Subcutaneous adipose tissue (tissue), 4 donors: ENCODE data around the gene MYBPHL. TPM values are rescaled to one million over a fixed set of nuclear protein-coding genes. Genes with fewer than 3 reads are reported as not detected.

Experiments
- total RNA-seq, 4 donors: library from RNA; depleted of rRNA; stranded (reverse); fragments of >200 nt; gene quantifications; one replicate each; pipeline ENCODE4 v1.1.0, GENCODE V29; 2016
- TF ChIP-seq, protein P1 (sequence below): fragments of 450-650 bp; IDR thresholded peaks from one replicate; pipeline ENCODE4 v1.5.1; 2016; ENCODE audit warnings: low read depth, mild to moderate bottlenecking, control low read depth, antibody characterized with exemption, moderate library complexity

MYBPHL gene
- total RNA-seq, 4 donors from 2014 or later: not detected

DNA sequence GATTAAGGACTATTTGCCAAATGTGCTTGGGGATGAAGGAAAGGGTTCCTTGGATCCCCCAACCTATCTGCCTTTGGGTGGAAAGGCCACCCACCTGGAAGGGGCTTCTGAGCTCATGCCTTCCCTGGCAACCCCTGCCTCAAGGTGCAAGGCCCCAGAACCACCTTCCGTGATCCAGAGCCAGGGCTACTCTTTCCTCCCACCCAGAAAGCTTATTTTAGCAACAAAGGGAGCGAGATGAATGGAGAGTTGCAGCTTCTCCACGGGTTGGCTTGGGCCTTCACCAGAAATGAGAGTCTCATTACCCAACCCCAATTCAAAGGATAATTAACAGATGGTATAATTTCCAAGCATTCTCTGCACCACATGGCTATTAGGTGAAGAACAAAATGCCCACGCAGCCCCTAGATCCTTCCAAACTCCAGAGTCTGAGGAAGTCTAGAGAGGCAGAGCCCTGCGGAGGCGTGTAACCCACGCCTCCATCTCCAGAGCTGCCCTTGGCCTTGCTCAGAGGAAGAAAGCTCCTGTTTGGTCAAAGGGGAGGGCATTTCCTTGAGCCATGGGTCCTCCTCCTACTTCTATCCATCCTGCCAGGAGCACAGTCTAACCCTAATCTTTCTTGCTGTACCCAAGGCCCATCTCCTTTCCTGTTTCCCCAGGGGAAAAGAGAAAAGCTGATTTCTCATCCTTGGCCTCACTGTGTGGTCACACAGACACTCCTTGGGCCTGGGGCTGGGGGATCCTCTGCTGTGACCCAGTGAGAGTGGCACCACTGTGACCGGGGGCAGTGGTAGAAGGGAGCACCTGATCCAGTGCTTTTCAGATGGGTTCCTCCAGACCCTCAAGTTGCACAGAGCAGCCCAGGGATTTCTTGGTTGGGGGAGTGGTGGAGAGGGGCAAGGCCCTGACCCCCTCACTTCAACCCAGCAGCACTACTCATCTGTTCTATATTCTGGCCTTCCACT, 59.1 kb downstream of the MYBPHL start:
- TF ChIP-seq, protein P1, sequence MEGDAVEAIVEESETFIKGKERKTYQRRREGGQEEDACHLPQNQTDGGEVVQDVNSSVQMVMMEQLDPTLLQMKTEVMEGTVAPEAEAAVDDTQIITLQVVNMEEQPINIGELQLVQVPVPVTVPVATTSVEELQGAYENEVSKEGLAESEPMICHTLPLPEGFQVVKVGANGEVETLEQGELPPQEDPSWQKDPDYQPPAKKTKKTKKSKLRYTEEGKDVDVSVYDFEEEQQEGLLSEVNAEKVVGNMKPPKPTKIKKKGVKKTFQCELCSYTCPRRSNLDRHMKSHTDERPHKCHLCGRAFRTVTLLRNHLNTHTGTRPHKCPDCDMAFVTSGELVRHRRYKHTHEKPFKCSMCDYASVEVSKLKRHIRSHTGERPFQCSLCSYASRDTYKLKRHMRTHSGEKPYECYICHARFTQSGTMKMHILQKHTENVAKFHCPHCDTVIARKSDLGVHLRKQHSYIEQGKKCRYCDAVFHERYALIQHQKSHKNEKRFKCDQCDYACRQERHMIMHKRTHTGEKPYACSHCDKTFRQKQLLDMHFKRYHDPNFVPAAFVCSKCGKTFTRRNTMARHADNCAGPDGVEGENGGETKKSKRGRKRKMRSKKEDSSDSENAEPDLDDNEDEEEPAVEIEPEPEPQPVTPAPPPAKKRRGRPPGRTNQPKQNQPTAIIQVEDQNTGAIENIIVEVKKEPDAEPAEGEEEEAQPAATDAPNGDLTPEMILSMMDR: no peak

DNA sequence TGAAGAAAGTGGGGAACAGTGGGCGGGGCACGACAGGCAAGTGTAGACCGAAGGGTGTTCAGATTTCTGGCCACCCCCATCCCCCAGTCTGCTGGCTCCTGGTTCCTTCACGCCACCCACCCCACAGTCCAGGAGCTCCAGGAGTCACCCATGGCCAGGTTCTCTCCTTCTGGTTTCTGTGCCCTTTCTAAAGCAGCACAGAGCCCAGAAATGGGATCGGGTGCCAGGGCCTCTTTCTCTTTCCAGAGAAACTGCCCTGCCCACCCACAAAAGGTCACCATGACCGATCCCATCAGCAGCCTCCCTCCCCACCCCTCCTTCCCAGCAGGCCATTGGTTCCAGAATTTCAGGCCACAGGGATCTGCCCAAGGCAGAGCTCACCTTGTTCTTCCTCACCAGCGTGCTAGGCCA, 60.7 kb downstream of the MYBPHL start:
- TF ChIP-seq, protein P1: no peak

DNA sequence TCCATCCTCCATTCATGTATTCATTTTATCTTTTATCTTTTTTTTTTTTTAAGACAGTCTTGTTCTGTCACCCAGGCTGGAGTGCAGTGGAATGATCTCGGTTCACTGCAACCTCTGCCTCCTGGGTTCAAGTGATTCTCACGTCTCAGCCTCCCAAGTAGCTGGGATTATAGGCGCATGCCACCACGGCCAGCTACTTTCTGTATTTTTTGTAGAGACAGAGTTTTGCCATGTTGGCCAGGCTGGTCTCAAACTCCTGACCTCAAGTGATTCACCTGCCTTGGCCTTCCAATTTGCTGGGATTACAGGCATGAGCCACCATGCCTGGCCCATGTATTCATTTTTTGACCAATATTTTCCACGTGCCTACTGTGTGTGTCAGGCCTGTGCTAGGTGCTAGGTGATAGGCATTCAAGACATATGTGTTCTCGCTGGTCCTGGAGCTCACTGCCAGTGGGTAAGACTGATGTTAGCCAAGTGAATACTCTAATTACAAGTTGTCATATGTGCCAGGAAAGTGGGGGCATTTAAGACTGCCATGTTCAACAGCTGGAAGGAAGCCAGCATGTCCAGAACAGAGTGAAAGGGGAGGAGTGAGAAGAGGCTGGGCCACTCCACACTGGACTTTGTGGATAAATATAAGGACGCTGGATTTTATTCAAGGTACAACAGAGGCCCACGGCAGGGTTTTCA, 62.8 kb downstream of the MYBPHL start:
- TF ChIP-seq, protein P1: no peak

DNA sequence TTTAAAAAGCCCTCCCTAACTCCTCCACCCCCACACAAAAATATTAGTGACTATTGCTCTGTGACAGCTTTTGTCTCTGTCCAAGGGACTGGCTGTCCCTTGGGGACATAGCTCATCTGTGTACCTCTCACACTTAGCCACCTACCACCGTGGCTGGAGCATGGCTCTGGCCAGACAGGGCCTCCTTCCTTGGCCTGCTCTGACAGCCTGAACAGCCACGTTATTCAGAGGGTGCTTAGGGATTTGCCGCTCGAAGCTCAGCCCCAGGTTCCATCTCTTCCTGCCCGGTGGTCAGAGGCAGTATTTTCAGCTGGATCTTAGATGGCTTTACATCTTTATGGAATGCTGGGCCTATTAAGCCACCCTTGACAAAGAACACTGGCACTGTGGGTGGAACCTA, 63.6 kb downstream of the MYBPHL start:
- TF ChIP-seq, protein P1: no peak

DNA sequence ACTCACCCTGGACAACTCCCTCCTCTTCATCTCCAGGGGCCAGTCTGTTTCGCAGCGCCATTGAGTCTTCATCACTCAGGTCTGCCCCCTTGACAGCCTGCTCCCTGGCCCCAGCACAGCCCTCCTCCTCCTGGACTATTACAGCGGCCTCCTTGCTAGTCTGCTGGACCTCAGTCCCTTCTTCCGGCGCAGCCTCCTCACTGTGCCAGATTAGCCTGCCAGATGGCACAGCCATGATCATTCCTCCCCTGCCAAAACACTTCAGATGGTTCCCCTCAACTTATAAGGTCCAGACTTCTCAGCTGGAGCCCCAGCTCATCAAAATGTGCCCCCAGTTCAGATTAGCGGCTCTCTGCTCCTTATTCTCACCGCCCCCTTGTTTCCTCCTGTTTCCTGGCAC, 64.4 kb downstream of the MYBPHL start:
- TF ChIP-seq, protein P1: no peak

Other genes starting within 250 kb of the MYBPHL start
- 100 to 1,000 TPM in 1 of 4 donors, 10 to 100 TPM in 3; 19.2 to 102 (median 25.9) TPM for gene TAF13, start 231.0 kb downstream of the MYBPHL start, total RNA-seq
- 10 to 100 TPM; 26.9 to 35.0 (median 30.6) TPM for gene TMEM167B, start 216.2 kb downstream of the MYBPHL start, total RNA-seq
- 1 to 10 TPM in 1 of 4 donors, under 1 TPM in 2, not detected in 1; 0.22 to 2.1 (median 0.51) TPM for gene ELAPOR1, start 192.9 kb downstream of the MYBPHL start, total RNA-seq
- 100 to 1,000 TPM; 102 to 137 (median 122) TPM for gene SARS1, start 93.1 kb downstream of the MYBPHL start, total RNA-seq
- gene CELSR2, start 57.5 kb downstream of the MYBPHL start, total RNA-seq: 1 to 10 TPM in 2 of 4 donors, under 1 TPM in 2; 0.65 to 1.5 (median 1.2) TPM
- gene PSRC1, start 23.9 kb downstream of the MYBPHL start, total RNA-seq: 1 to 10 TPM; 2.6 to 7.6 (median 5.9) TPM
- 100 to 1,000 TPM; 126 to 140 (median 130) TPM for gene SORT1, start 90.9 kb upstream of the MYBPHL start, total RNA-seq
- gene PSMA5, start 119.4 kb upstream of the MYBPHL start, total RNA-seq: 10 to 100 TPM; 15.1 to 46.0 (median 30.3) TPM
- gene SYPL2, start 159.5 kb upstream of the MYBPHL start, total RNA-seq: 1 to 10 TPM in 1 of 4 donors, under 1 TPM in 3; 0.22 to 1.3 (median 0.83) TPM
- 1 to 10 TPM; 2.4 to 3.1 (median 2.8) TPM for gene ATXN7L2, start 176.9 kb upstream of the MYBPHL start, total RNA-seq
- 1 to 10 TPM; 4.0 to 6.6 (median 5.5) TPM for gene CYB561D1, start 187.1 kb upstream of the MYBPHL start, total RNA-seq
- gene AMIGO1, start 202.7 kb upstream of the MYBPHL start, total RNA-seq: 1 to 10 TPM; 2.6 to 5.4 (median 3.4) TPM
- not detected for gene GPR61, start 232.9 kb upstream of the MYBPHL start, total RNA-seq
- gene GNAI3, start 241.6 kb upstream of the MYBPHL start, total RNA-seq: 1 to 10 TPM; 5.7 to 9.1 (median 7.9) TPM